ENCODE results near the gene PLXNA4. TPM values are rescaled to one million over a fixed set of nuclear protein-coding genes. Genes with fewer than 3 reads are reported as not detected.

Gene PLXNA4
- total RNA-seq, 4 donors from 2014 or later, result 0.31 to 0.66 (median 0.43) TPM

GRCh38 chr7:132451161-132451560, 125.1 kb downstream of the PLXNA4 start:
- no peak for ATAC-seq
- in situ Hi-C loops (cut with MboI; ENCODE audit: low sequenced_read_pairs in 4 of 4) (no loop called here), intact Hi-C loops (cut with DNase I; ENCODE audit: low total_unique reads) (no loop called here)
- TF ChIP-seq CTCF (IDR thresholded peaks at IDR 0.05 in 4 of 5, conservative IDR thresholded peaks at IDR 0.05 in 1 of 5) (no peak), POLR2A (IDR thresholded peaks at IDR 0.05) (no peak)
- no peak overlapping the region for H3K4me3 ChIP-seq
- no peak for DNase-seq
- H3K27me3 ChIP-seq, result no peaks in the 10 kb centered on the region
- H3K27ac ChIP-seq, result no peak overlapping the region
- no peaks in the 10 kb centered on the region for H3K4me1 ChIP-seq
- no peaks in the 10 kb centered on the region for H3K9me3 ChIP-seq
- no peaks in the 10 kb centered on the region for H3K36me3 ChIP-seq

- intact Hi-C loops (cut with DNase I; ENCODE audit: low total_unique reads), result no loop called here
- H3K4me3 ChIP-seq, result no peak overlapping the region
Measured at GRCh38 chr7:132450696-132451095, 125.6 kb downstream of the PLXNA4 start.

GRCh38 chr7:132450188-132450587, 126.1 kb downstream of the PLXNA4 start:
- no peaks in the 10 kb centered on the region for H3K4me1 ChIP-seq
- H3K27ac ChIP-seq, result no peak overlapping the region
- ATAC-seq, result no peak
- in situ Hi-C loops (cut with MboI; ENCODE audit: low sequenced_read_pairs in 4 of 4) (no loop called here), intact Hi-C loops (cut with DNase I; ENCODE audit: low total_unique reads) (no loop called here)
- no peaks in the 10 kb centered on the region for H3K36me3 ChIP-seq
- H3K4me3 ChIP-seq, result no peak overlapping the region
- no peak for DNase-seq
- H3K27me3 ChIP-seq, result no peaks in the 10 kb centered on the region
- no peaks in the 10 kb centered on the region for H3K9me3 ChIP-seq
- no peak for TF ChIP-seq CTCF (IDR thresholded peaks at IDR 0.05 in 4 of 5, conservative IDR thresholded peaks at IDR 0.05 in 1 of 5)
- TF ChIP-seq POLR2A (IDR thresholded peaks at IDR 0.05), result no peak

More at GRCh38 chr7:132450696-132451095, 125.6 kb downstream of the PLXNA4 start:
- no peak for ATAC-seq
- Histone ChIP-seq H3K27me3 (no peaks in the 10 kb centered on the region), H3K9me3 (no peaks in the 10 kb centered on the region), H3K4me1 (no peaks in the 10 kb centered on the region), H3K36me3 (no peaks in the 10 kb centered on the region), H3K27ac (no peak overlapping the region)
- in situ Hi-C loops (cut with MboI; ENCODE audit: low sequenced_read_pairs in 4 of 4), result no loop called here
- TF ChIP-seq CTCF (IDR thresholded peaks at IDR 0.05 in 4 of 5, conservative IDR thresholded peaks at IDR 0.05 in 1 of 5) (no peak), POLR2A (IDR thresholded peaks at IDR 0.05) (no peak)
- DNase-seq, result no peak

- Histone ChIP-seq H3K4me3 (no peak overlapping the region), H3K4me1 (no peaks in the 10 kb centered on the region), H3K27ac (no peak overlapping the region), H3K36me3 (no peaks in the 10 kb centered on the region), H3K27me3 (no peaks in the 10 kb centered on the region), H3K9me3 (no peaks in the 10 kb centered on the region)
- ATAC-seq (no peak), DNase-seq (no peak)
- TF ChIP-seq POLR2A (IDR thresholded peaks at IDR 0.05) (no peak), CTCF (IDR thresholded peaks at IDR 0.05 in 4 of 5, conservative IDR thresholded peaks at IDR 0.05 in 1 of 5) (no peak)
- in situ Hi-C loops (cut with MboI; ENCODE audit: low sequenced_read_pairs in 4 of 4), result no loop called here
- intact Hi-C loops (cut with DNase I; ENCODE audit: low total_unique reads), result no loop called here
Measured at GRCh38 chr7:132446666-132447278, 129.5 kb downstream of the PLXNA4 start.

- Histone ChIP-seq H3K9me3 (no peaks in the 10 kb centered on the region), H3K36me3 (no peaks in the 10 kb centered on the region), H3K27ac (no peak overlapping the region), H3K4me3 (no peak overlapping the region), H3K27me3 (no peaks in the 10 kb centered on the region), H3K4me1 (no peaks in the 10 kb centered on the region)
- DNase-seq (no peak), ATAC-seq (no peak)
- no peak for TF ChIP-seq POLR2A (IDR thresholded peaks at IDR 0.05)
- TF ChIP-seq CTCF (IDR thresholded peaks at IDR 0.05 in 4 of 5, conservative IDR thresholded peaks at IDR 0.05 in 1 of 5), result no peak
- in situ Hi-C loops (cut with MboI; ENCODE audit: low sequenced_read_pairs in 4 of 4), result no loop called here
- intact Hi-C loops (cut with DNase I; ENCODE audit: low total_unique reads), result no loop called here
Measured at GRCh38 chr7:132446260-132446659, 130.0 kb downstream of the PLXNA4 start.
